Skin of body (tissue), 2 donors: Measurements from ENCODE around the gene PTPRD. TPM values are rescaled to one million over a fixed set of nuclear protein-coding genes. Genes with fewer than 3 reads are reported as not detected.

Experiments
- DNase-seq: peaks from one replicate; lab custom pipeline; 2025; lab: John Stamatoyannopoulos, UW
- total RNA-seq: library from RNA; depleted of rRNA; stranded (reverse); fragments of >200 nt; gene quantifications from one replicate; pipeline ENCODE4 v1.2.3, GENCODE V29; 2014

The PTPRD gene
- total RNA-seq, 1 donor from 2014 or later: 29.9 TPM

DNA sequence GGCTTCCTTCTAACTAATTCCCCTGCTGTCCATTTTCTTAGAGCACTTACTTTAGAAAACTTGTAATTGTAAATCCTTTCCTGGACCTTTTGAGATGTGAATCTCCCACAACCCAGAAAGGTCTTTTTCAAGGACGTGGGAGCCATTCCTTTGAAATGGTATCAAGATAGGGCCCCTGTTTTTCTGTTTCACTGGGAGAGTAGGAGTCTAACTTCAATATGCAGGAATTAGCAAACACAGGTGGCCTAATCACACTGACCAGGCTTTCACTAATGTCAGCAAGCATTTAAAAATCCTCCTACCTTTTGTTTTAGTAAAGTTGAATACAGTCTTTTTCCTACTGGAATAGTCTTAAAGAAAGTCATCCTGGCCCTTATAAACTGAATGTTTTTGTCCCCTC is 558.3 kb downstream of the PTPRD start:
- DNase-seq: no peak

DNA sequence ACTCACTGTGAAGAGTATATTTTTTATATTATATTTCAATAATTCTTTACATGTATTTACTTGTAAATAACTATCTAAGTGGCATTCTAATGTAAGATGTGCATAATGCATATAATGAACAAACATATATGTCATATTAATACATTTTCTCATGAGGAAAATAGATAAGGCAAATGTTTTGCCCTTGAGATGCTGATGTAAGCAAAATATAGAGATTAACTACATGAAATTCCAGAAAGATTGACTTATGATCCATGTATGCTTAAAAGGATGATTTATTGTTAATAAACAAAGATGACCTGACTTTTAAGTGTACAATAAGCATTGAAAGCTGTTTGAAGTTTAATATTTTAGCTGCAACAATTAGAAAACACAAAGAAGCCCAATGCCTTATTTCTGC is 559.9 kb downstream of the PTPRD start:
- no peak for DNase-seq

DNA sequence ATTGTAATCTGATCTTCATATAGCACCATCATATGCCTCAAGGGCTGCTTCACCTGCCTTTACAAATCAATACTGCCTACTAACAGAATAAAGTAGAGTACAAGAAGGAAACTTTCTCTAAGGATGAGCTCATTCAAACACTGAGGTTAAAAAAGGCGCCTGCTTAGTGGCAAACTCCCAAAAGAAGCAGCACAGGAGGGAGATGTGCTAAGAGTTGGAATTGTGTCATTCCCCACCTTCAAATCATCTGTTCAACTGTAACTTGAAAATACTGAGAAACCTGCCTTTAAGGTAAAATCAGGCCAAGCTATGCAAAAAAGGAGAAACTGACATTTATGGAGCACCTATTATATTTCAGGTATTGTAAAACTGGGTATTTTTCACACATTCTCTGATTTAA is 560.6 kb downstream of the PTPRD start:
- DNase-seq: no peak

DNA sequence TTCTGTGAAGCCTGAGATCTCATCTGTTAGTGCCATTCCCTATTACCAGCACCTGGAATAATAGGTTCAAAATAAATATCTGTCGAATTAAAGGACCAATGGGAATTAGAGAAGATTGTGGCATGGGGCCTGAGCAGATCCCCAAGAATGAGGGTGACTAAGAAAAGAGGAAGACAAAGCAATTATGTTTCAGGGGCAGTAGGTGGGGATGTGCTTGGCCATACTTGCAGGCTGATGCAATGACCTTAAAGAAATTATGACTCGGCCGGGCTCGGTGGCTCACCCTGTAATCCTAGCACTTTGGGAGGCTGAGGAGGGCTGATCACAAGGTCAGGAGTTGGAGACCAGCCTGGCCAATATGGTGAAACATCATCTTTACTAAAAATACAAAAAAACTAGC is 562.8 kb downstream of the PTPRD start:
- DNase-seq: no peak

DNA sequence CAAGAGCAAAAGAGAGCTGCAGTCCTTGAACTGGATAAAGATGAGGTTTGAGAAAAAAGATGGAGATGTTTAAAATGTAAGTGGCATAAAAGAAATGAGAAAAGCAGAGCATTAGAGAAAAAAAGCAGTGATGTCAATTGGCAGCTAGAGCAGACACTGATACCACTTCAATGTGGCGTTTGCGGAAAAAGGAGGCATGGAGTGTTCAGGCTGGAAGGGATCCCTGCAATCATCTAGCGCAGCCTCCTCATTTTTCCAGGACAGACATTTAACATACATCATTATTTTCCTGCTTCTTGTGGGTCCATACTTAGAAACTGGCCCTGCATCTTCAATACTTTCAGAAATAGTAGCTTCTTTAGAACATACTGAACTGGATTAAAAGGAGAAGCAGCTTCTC is 563.8 kb downstream of the PTPRD start:
- DNase-seq: no peak

DNA sequence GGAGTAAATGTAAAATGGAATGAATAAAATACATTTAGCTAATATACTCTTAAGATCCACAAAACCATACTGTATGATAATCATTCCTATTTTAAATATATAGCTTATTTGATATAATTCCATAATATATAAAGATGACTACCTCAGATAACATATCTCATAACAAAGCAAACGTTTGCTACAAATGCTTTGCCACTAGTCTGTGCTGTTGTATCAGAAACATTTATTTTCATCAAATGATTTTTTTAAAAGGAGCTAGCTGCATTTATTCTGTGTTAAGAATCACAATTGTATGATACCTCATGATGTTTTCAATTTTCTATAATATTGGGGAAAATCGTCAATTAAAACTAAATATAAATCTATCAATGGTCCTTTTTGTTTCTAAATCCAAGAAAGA is 567.2 kb downstream of the PTPRD start:
- no peak for DNase-seq

DNA sequence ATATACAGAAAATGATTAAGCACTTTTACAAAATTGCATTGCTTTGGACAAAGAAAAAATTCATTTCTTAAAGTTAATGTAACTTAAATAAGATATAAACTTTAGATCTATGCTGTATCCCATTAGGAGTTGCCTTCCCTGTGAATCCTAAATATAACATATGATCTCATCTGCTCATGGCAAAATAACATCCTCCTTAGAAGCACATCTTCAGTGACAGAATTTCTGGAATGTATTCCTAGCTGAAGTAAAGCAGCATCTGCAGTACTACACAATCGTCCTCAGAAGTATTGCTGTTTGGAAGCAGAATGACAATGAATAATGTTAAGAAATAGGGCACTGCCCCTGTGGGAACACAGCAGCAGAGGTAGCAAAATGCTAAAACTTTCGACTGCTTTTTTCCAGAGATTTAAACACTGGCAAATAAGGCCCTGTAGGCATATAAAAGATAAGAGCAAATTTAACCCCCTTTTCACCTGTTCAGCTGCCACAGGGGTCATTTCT is 571.0 kb downstream of the PTPRD start:
- DNase-seq: no peak

DNA sequence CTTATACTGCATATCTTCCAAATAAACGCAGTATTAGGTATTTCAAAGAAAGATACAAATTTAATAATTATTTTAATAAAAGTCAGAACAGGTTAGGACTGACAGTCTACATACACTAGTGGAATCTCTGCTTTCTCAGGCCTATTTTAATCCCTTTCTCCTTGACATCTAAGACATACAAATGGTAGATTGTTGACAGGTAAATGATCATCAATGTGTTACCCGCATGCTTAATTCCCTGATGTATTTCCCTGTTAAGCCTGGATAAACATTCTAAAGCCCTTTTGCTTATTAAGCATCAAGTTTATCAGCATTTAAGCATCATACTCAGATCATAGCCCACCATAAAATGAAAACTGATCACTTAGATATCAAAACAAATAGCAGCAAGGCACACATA is 576.7 kb downstream of the PTPRD start:
- DNase-seq: no peak

DNA sequence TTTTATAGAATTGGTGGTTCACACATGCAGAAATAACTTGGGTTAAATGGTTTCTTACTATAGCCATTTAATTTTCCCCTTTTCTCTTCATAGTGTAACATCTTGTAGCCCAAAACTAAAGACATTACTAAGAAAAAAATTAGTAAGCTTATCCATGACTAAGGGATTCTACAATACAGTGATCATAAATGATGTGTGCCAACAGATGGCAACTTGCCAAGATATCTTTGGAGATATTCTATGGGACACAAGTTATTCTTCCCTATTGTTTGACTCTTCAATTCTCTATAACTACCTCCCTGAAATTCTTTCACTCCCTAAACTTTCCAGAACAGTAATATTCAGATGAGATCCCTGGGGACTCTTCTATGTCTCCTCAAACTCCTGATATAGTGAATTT is 580.6 kb downstream of the PTPRD start:
- no peak for DNase-seq

DNA sequence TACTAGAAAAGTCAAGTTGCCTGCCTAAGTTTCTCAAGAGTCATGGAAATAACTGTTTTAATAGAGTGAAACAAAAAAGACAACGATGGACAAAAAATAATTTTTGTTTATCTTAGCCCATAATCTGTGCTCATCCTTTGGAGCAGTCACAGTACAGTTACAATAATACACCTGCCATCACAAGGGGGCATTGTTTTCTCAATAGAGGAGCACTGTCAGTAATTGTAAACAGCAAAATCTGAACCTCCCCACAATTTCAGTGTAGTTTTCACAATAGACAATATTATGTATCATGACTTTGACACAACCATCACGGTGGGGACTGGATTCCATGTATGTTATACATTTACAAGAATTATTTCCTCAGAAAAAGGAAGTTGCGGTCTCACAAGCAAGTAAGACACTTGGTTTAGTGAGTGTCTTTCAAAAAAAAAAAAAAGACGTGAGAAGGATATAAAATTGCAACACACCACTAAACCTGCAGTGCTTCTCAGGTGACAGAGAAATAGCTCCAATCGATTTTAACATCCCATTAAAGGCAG is 586.3 kb downstream of the PTPRD start:
- no peak for DNase-seq

DNA sequence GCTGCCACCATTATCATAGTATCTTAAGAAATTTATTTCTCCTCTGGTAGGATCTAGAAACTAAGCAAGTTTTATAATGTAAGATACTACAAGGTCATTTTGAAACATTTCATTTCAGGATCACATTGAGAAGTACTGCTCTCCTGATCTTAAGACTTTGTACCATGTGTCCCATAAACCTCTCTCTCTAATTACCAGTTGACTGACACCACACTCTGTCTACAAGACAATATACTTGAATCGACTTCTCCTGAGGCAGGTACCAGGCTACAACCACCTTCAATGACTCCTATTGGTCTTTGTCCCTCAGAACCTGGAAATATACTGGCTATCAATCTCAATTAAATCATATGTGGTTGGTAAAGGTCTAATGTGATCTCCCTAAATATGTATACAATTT is 597.0 kb downstream of the PTPRD start:
- DNase-seq: no peak

DNA sequence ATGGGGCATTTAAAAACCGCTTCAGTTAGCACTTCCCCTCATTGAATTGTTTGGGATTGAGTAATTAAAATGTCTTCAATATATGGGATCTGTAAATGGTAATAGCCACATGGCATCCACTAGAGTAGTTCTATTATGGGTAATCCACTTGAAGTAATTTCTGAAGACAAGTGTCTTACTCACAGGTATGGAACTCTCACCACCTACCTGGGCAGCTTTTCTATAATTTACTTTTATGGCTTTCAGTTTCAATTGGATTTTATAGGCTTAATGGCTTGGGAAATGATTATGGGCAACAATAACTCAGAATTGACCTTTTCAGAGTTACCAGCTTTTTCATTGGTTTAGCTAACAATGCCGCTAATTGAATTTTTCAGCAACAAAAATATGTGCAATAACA is 597.9 kb downstream of the PTPRD start:
- no peak for DNase-seq

DNA sequence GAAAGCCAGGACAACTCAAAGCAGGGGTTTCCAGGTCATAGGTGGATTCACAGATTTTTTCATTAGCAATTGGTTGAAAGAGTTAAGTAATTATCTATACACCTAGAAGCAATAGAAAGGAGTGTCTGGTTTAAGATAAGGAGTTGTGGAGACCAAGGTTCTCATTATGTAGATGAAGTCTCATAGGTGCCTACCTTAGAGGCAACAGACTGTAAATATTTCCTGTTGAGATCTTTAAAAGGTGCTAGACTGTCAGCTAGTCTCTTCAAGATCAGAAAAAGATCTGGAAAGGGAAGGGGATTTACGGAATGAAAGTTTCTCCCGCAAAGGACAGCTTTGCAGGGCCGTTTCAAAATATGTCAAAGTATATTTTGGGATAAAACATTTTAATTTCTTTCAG is 603.4 kb downstream of the PTPRD start:
- no peak for DNase-seq

DNA sequence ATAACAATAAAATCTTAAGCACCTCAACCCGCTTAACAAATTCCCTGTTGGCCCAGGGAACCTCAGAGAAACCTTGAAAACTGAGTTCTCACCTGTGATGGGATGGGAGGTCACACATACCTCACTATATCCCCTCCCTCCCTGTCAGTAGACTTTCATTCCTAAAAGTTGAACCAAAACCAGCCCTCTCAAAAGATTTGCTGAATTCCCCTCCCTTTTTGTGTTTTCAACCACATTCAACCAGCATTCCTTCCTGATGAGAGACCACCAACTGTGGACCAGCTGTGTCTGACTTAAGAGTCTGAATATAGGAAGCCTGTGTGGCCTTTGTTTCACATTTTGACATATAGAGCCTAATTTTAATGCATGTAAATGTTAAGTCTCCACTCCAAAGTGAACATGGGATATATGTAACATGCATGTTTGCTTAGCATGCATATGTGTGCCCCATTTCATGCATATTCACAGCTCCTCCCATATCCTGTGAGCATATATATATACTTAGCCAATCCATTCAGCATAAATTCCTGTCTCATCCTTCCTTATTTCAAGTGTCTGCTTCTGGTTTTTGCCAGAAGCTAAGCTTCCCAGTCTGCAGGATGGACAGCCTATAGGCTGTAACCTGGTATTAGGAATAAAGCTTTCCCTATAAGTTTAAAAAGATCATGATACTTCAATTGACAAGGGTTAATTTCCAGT is 604.6 kb downstream of the PTPRD start:
- peak; percentile 43 for DNase-seq

DNA sequence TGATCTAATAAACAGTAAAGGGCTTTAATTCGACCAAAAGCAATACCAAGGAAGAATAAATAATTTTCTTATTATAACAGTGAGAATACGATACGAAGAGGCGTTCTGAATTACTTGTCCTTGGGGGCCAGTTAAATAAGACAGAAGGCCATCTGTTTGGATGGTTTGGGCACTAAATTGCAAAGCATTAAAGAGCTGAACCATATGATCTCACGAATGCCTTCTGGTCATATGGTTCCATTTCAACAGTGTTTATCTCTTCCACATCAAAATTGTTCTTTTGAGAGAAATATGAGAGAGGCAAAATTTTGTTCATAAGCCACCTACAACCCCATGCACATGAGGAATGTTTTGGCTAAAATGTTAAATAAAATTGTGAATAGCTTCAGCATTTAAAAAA is 605.4 kb downstream of the PTPRD start:
- DNase-seq: no peak

DNA sequence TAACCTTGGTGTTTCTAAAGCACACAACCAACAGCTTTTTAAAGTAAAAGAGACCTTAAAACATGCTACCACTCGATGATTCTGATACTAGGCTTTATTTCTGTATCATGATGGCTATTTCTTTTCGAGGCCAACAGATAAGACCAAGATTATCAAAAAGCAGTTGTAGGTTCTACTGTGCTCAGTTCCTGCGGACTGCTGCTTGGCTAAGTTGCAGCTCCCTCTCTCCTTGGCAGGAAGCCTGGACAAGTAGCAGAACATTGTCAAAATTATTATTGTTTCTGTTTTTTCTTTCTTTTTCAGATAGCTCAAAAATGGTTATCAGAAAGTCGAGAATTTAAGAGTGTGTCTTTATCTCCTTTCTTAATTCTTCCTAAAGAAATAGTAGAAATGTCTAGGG is 607.6 kb downstream of the PTPRD start:
- no peak for DNase-seq

DNA sequence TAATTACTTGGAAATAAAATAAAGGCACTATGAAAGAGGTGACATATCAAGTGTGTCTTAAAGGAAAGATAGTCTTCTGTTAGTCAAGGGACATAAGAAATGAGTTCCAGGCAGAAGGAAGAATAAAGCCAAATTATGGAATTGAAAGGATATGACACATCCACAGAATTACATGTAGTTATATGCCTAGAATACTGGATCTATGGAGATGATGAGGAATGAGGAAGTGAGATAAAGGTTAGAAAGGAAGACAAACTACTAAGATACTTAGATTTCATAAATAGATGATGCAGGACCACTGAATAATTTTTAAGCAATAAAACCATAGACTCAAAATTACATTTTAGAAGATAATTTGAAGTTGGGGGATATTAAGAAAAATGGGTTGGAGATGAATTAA is 609.8 kb downstream of the PTPRD start:
- no peak for DNase-seq

DNA sequence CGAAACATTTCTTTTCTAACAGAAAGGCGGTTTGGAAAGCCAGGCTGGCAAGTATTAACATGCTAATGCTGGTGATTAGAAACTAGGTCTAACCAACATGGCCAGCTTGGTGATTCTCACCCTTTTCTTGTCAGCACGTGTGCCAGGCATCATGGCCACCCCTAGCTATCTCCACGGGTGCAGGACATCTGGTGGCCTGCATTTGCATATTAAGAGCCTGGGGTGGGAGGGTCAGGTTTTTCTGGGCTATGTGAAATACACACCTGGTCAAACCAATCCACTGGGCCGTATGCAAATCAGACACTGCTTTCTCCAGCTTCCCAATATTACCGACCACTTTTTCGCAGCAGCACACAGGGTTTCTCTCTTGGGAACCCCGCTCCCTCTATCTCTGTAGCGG is 612.1 kb downstream of the PTPRD start:
- no peak for DNase-seq

DNA sequence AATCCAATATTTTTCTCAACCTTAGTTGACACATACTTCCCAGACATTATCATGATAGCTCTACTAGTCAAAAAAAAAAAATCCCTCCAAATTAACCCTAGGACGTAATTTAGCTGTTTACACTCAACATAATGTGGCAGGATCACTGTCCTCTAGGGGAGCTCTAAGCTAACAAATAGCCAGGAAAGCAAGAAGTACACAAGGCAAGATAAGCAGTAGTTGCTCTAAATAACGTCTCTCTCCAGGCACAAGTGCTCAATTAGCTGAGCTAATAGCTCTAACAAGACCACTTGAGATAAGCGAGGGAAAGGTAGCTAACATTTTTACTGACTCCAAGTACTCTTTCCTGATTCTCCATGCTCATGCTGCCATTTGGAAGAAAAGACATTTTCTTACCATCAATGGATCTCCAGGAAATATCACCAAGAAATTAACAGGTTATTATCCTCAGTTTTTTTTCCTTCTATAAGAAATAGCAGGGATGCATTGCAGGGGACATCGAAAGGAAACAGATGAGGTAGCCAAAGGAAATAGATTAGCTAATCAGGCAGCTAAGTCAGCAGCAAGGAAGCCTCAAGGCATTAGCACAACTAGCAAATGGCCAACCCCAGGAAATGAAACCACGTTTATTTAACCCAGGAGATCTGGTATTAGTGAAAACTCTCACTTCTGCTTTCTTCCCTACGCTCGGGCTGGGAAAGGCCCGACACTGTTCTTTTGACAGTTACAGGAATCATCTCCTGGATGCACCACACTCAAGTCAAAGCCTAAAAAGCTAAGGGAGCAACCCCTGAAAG is 614.1 kb downstream of the PTPRD start:
- DNase-seq: no peak

DNA sequence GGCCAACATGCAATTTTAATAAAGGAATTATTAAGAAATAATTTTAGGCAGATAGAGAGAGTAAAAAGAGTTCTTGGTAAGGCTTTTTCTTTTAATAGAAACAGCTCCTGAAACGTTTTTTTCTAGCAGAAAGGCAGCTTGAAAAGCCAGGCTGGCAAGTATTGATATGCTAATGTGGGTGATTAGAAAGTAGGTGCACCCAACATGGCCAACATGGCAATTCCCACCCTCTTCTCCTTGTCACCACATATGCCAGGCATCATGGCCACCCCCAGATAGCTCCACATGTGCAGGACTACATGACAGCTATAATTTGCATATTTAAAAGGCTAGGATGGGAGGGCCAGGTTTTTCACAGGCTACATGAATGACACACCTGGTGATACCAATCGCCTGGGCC is 615.2 kb downstream of the PTPRD start:
- no peak for DNase-seq

DNA sequence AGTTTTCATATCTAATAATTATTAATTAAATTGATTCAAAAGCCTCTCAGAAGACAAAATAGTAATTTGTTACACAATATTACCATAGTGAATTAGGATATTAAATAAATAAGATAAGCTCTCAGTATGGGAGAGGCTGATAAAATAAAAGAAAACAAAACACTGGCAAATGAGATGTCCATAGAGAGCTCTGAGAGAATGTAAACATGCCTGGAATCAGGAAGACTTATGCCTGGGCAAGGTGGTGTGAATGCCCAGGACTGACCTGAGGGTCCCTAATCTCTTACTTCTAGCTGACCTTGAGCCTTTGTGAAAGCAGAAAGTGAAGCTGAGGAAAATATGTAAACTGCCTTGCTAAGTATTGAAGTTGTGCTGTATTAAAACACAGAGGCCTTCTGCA is 616.5 kb downstream of the PTPRD start:
- no peak for DNase-seq

DNA sequence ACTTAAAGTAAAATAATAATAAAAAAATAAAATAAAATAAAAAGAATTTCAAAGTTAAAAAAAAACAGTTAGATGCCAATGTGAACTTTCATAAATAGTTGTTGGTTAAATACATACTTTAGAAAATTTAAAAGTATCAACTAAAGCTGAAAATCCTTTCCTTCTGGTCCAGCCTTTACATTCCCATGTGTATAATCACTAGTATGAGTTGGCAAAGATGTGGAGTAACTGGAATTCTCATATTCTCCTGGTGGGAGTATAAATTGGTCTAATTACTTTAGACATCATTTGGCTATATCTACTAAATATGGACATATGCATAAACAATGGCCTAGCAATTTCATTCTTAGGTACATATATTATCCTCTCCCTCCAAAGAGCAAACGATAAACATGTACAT is 619.9 kb downstream of the PTPRD start:
- DNase-seq: no peak

DNA sequence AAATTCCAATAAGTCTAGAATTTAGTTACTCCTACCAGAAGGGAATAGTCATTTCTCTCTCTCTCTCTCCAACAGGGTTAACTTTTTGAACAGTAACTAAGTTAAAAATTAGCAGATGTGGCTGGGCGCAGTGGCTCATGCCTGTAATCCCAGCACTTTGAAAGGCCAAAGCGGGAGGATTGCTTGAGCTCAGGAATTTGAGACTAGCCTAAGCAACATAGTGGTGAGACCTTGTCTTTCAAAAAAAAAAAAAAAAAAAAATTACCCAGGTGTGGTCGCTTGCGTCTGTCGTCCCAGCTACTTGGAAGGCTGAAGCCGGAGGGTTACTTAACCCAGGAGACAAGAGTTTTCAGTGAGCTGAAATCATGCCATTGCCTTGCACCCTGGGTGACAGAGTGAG is 639.7 kb downstream of the PTPRD start:
- DNase-seq: no peak
